ENCODE data around the gene CD28.
"Not testable (repeated sequence)": the region's sequence is repeated elsewhere in the genome, so short reads cannot be mapped to it uniquely, and the experiment has no call there.

Gene CD28

GRCh38 chr2:203783496-203784203 lies 77.2 kb downstream of the CD28 start:
- DNase-seq = no peak

DNA sequence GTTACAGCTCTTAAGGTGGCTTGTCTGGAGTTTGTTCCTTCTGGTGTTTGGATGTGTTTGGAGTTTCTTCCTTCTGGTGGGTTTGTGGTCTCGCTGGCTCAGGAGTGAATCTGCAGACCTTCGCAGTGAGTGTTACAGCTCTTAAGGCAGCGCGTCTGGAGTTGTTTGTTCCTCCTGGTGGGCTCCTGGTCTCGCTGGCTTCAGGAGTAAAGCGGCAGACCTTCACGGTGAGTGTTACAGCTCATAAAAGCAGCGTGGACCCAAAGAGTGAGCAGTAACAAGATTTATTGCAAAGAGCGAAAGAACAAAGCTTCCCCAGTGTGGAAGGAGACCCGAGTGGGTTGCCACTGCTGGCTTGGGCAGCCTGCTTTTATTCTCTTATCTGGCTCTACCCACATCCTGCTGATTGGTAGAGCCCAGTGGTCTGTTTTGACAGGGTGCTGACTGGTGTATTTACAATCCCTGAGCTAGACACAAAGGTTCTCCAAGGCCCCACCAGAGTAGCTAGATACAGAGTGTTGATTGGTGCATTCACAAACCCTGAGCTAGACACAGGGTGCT lies 78.4 kb downstream of the CD28 start:
- not testable (repeated sequence) for DNase-seq

GRCh38 chr2:203785391-203786110 lies 79.1 kb downstream of the CD28 start:
- DNase-seq = not testable (repeated sequence)

- DNase-seq = no peak
Observed at GRCh38 chr2:203786549-203787351, 80.3 kb downstream of the CD28 start.

DNA sequence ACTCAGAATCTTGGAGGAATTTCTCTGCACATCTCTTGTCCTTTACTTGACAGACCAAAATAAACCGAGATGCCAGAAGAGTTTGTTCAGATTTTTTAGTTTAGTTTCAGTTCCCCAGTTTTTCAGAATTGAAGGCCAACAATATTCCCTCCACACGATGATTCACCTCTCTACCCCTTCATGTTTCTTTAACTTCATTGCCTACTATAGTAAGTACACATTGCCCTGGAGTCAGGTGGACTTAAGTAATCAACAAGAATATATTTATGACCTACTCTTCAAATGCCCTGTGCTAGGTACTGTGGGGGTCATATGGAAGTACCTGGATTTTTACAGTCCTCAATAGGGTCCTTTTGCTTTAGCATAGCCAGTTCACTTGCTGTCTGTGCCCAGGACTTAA lies 81.5 kb downstream of the CD28 start:
- no peak for DNase-seq

Data from anterior cingulate cortex (tissue), 58 donors.